GM21515 (cell line): ENCODE results near the gene SRSF11.

ENCODE experiments used
- ATAC-seq: cut with Tn5 transposase; IDR thresholded peaks from one replicate; pipeline ENCODE4 v1.9.1; 2021; ENCODE audit not compliant: unreplicated experiment

The SRSF11 gene

GRCh38 chr1:70220517-70221237 lies 503 bp upstream of the SRSF11 start:
- ATAC-seq: peak; percentile 5

- no peak for ATAC-seq
These were observed 1.6 kb downstream of the SRSF11 start for GRCh38 chr1:70222716-70223235.

- ATAC-seq: no peak
These were observed 3.8 kb downstream of the SRSF11 start for GRCh38 chr1:70224954-70225353.

GRCh38 chr1:70227439-70227838 lies 6.3 kb downstream of the SRSF11 start:
- peak; percentile 51 for ATAC-seq

GRCh38 chr1:70228670-70229069 lies 7.5 kb downstream of the SRSF11 start:
- ATAC-seq: no peak

GRCh38 chr1:70231475-70231874 lies 10.3 kb downstream of the SRSF11 start:
- ATAC-seq: no peak

- ATAC-seq: no peak
These were observed 13.6 kb downstream of the SRSF11 start for GRCh38 chr1:70234733-70235132.

GRCh38 chr1:70239940-70240339 lies 18.8 kb downstream of the SRSF11 start:
- no peak for ATAC-seq

- no peak for ATAC-seq
These were observed 25.9 kb downstream of the SRSF11 start for GRCh38 chr1:70247122-70247521.

GRCh38 chr1:70247768-70248167 lies 26.6 kb downstream of the SRSF11 start:
- no peak for ATAC-seq

- no peak for ATAC-seq
These were observed 27.5 kb downstream of the SRSF11 start for GRCh38 chr1:70248729-70249128.

GRCh38 chr1:70256664-70257063 lies 35.5 kb downstream of the SRSF11 start:
- no peak for ATAC-seq

- ATAC-seq: no peak
These were observed 43.7 kb downstream of the SRSF11 start for GRCh38 chr1:70264839-70265238.

- no peak for ATAC-seq
These were observed 44.8 kb downstream of the SRSF11 start for GRCh38 chr1:70265946-70266345.

GRCh38 chr1:70277875-70278274 lies 56.7 kb downstream of the SRSF11 start:
- ATAC-seq: no peak

GRCh38 chr1:70278710-70279109 lies 57.5 kb downstream of the SRSF11 start:
- ATAC-seq: no peak

- ATAC-seq: no peak
These were observed 63.2 kb downstream of the SRSF11 start for GRCh38 chr1:70284366-70284765.

- no peak for ATAC-seq
These were observed 65.3 kb downstream of the SRSF11 start for GRCh38 chr1:70286453-70286852.

GRCh38 chr1:70288166-70288565 lies 67.0 kb downstream of the SRSF11 start:
- ATAC-seq: no peak

- ATAC-seq: no peak
These were observed 69.0 kb downstream of the SRSF11 start for GRCh38 chr1:70290218-70290617.

- ATAC-seq: no peak
These were observed 72.1 kb downstream of the SRSF11 start for GRCh38 chr1:70293186-70293843.

- no peak for ATAC-seq
These were observed 74.6 kb downstream of the SRSF11 start for GRCh38 chr1:70295749-70296148.
